ENCODE data around the gene KCNAB1.

DNA sequence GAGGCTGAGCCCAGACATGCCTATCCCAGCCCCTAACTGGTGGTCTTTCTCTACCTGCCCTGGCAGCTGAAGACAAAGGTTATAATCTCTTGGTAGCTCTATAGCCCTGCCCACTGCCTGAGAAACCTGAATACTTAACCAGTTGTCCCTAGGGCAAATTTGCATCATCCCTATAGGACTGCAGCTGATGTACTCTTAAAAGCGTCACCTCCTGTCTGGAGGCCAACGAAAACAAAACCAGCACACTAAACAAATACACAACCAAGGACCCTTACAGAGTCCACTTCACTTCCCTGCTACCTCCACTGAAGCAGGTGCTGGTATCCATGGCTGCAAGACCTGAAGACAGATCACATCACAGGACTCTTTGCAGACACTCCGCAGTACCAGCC lies 98.0 kb downstream of the KCNAB1 start:
- TF ChIP-seq, protein P1, sequence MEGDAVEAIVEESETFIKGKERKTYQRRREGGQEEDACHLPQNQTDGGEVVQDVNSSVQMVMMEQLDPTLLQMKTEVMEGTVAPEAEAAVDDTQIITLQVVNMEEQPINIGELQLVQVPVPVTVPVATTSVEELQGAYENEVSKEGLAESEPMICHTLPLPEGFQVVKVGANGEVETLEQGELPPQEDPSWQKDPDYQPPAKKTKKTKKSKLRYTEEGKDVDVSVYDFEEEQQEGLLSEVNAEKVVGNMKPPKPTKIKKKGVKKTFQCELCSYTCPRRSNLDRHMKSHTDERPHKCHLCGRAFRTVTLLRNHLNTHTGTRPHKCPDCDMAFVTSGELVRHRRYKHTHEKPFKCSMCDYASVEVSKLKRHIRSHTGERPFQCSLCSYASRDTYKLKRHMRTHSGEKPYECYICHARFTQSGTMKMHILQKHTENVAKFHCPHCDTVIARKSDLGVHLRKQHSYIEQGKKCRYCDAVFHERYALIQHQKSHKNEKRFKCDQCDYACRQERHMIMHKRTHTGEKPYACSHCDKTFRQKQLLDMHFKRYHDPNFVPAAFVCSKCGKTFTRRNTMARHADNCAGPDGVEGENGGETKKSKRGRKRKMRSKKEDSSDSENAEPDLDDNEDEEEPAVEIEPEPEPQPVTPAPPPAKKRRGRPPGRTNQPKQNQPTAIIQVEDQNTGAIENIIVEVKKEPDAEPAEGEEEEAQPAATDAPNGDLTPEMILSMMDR (IDR thresholded peaks at IDR 0.05 in 2 of 3, conservative IDR thresholded peaks at IDR 0.05 in 1 of 3; ENCODE audit: borderline replicate concordance in 1 of 3, insufficient read depth in 1 of 3, low read depth in 2 of 3, low read length in 2 of 3), result no peak
- TF ChIP-seq EGR1 (IDR thresholded peaks at IDR 0.05; ENCODE audit: low read depth) (no peak), POLR2AphosphoS5 (IDR thresholded peaks at IDR 0.05; ENCODE audit: low read depth, low read length) (no peak)

Measured in HCT116 (cell line).